ENCODE results near the gene FLNB.
"Not testable (repeated sequence)": the region's sequence is repeated elsewhere in the genome, so short reads cannot be mapped to it uniquely, and the experiment has no call there.

The FLNB gene

DNA sequence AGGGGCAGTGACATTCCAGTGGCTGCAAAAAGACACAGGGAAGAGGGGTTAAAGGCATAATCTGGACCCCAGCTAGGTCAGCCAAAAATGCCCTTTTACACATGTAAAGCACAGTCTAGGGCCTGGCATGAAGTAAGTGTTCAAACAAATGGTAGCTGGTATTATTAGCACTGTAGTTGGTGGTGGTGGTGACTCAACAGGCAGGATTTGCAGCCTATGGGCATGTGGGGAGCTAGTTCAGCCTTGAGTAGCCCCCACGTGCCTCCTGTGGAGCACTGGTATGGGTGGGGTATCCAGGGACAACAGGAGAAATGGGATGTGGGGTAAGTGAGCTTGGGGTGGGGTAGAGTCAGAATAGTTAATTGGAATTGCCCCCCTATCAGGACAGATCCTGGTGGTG is 175.0 kb downstream of the FLNB start:
- no peak for DNase-seq (ENCODE audit: low spot score)

GRCh38 chr3:58183891-58184290 is 175.7 kb downstream of the FLNB start:
- DNase-seq (ENCODE audit: low spot score), result no peak

GRCh38 chr3:58184309-58184981 is 176.2 kb downstream of the FLNB start:
- DNase-seq (ENCODE audit: low spot score), result no peak

DNA sequence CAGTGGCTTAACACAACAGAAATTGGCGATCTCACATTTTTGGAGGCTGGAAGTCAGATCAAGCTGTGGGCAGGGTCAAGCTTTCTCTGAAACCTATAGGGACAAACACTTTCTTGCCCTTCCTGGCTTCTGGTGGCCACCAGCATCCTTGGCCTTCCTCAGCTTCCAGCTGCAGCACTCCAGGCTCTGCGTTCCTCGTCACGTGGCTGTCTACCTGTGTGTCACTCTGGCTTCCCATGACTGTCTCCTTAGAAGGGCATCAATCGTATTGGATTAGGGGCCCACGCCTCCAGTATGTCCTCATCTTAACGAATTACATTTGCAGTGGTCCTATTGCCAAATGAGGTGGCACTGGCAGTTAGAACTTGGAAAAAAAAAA is 176.7 kb downstream of the FLNB start:
- DNase-seq (ENCODE audit: low spot score), result no peak

GRCh38 chr3:58188173-58188564 is 179.9 kb downstream of the FLNB start:
- DNase-seq (ENCODE audit: low spot score), result no peak

DNA sequence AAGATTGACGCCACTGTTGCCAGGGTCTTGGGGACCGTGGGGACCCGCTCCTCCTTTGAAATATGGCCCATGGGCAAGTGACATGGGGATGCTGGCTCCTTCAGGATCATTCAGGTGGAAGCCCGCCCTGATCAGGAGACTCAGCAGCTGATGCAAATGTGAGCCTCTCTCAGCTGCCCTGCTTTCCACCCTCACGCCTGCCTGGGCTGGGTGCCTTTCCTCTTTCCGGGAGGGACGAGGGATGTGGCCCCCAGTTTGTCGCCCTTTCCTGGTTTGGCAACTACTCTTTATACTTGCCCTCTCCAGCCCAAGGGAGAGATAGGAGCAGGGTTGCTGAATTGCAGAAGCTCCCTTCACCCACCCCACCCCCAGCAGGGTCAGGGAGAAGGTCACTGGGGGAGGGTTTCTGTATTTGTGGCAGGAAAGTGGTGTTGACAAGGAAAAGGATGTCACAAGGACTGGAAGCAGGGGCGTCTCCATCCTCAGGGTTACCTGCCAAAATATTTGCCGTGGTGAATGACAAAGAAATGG is 180.8 kb downstream of the FLNB start:
- DNase-seq (ENCODE audit: low spot score), result no peak

DNA sequence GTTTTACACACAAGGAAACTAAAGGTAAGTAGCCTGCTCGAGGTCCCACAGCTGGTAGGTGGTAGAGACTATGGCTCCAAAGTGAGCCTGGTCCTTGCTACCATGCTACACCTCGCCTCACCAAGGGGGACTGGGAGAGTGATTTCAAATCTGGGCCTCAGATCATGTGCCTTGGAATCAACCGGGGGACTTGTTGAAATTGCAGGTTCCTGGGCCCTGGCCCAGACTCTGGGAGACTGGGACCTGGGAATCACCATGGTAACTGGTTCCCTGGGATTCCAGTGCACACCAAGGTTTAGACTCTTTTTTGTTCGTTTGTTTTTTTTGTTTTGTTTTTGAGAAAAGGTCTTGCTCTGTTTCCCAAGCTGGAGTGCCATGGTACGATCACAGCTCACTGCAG is 181.5 kb downstream of the FLNB start:
- no peak for DNase-seq (ENCODE audit: low spot score)

DNA sequence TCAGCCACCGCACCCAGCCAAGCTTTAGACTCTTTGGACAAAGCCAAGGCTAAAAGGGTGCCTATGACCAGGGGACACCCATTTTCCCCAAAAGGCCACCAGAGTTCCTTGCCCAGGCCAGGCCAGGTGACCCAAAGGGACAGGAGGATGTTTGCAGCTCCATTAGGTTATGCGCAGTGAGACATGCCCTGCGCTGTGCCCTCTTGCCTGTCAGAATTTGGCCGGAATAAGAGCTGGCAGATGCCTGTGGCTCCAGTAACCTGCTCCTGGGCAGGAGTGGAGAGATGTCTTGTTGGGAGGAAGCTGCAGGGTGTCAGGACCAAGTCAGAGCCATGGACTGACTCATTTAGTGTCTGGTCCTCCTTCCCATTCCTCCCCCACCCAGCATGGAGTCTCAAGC is 182.1 kb downstream of the FLNB start:
- DNase-seq (ENCODE audit: low spot score), result no peak

GRCh38 chr3:58190882-58191281 is 182.7 kb downstream of the FLNB start:
- no peak for DNase-seq (ENCODE audit: low spot score)

- DNase-seq (ENCODE audit: low spot score), result no peak
Observed at GRCh38 chr3:58191361-58191991, 183.3 kb downstream of the FLNB start.

- no peak for DNase-seq (ENCODE audit: low spot score)
Observed at GRCh38 chr3:58192069-58192468, 183.8 kb downstream of the FLNB start.

GRCh38 chr3:58193682-58194407 is 185.6 kb downstream of the FLNB start:
- no peak for DNase-seq (ENCODE audit: low spot score)

DNA sequence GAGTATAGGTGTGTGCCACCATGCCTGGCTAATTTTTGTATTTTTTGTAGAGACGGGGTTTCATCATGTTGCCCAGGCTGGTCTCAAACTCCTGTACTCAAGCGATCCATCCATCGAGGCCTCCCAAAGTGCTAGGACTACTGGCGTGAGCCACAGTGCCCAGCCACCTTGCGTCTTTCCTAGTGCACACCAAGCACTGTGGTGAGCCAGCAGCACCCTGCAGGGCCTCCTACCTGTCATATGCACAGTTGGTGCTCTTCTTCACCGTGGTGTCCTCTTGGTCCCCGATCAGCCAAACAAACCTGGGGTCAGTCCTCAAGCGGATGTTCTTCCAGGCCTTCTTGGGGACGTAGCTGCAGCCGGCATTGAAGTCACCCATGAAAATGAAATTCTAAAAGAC is 189.4 kb downstream of the FLNB start:
- DNase-seq (ENCODE audit: low spot score), result no peak

GRCh38 chr3:58198362-58198761 is 190.1 kb downstream of the FLNB start:
- DNase-seq (ENCODE audit: low spot score), result peak; percentile 60

- peak; percentile 61 for DNase-seq (ENCODE audit: low spot score)
Observed at GRCh38 chr3:58198804-58199203, 190.6 kb downstream of the FLNB start.

GRCh38 chr3:58200121-58200709 is 192.0 kb downstream of the FLNB start:
- DNase-seq (ENCODE audit: low spot score), result no peak

- DNase-seq (ENCODE audit: low spot score), result no peak
Observed at GRCh38 chr3:58200846-58201355, 192.7 kb downstream of the FLNB start.

DNA sequence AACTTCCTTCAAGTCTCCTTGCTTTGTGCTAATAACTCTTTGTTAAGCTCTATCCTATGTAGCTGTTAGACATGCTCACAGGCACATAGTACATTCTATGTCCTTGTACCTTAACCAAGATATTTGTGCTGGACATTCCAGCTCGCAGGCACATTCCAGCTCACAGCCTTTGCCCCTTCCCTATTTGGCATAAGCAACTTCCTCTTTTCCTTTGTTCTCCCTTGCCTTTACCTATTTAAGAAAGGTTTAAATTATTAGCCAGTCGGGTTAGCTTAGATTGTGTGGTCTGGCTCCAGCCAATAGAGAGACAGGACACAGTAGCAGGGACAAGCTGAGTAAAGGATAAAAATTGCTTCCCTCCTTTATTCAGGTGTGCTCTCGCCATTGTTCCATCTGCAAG is 193.2 kb downstream of the FLNB start:
- not testable (repeated sequence) for DNase-seq (ENCODE audit: low spot score)

DNA sequence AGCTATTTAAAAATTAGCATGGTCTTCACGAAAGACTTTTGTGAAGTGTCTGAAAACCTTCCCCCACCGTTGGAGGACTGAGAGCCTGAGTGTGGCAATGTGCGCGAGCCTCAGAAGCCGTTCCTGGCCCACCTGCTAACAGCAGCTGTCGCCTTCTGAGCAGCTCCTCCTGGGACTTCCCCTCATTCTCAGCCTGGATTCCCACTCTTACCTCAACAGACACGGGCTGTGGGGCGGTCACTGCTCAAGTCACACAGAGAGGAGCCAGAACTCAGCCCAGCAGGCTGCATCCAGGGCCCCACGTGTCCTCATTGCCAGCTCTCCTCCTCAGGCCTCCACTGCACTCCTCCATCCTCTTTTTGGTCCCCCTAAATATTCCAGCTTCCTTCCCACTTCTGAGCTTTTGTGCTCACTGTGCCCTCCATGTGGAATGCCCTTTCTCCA is 194.7 kb downstream of the FLNB start:
- no peak for DNase-seq (ENCODE audit: low spot score)

- DNase-seq (ENCODE audit: low spot score), result no peak
Observed at GRCh38 chr3:58203541-58203940, 195.3 kb downstream of the FLNB start.

GRCh38 chr3:58204720-58205119 is 196.5 kb downstream of the FLNB start:
- no peak for DNase-seq (ENCODE audit: low spot score)

GRCh38 chr3:58205981-58206380 is 197.8 kb downstream of the FLNB start:
- DNase-seq (ENCODE audit: low spot score), result no peak

Data from kidney capillary endothelial cell (primary cell).